GM20000 (cell line): ENCODE results near the gene GDF10.

Experiments
- DNase-seq: peaks from one replicate; pipeline ENCODE4 v3.0.0; 2012; ENCODE audit warnings: low spot score
- CTCF ChIP-seq: IDR thresholded peaks from 2 replicates; pipeline ENCODE4 v1.5.1; 2012; ENCODE audit warnings: mild to moderate bottlenecking, control low read depth; ENCODE audit errors: extremely low read depth, missing control alignments

The GDF10 gene

GRCh38 chr10:47288236-47288635 is 11.8 kb upstream of the GDF10 start:
- no peak for TF ChIP-seq CTCF

GRCh38 chr10:47288916-47289495 is 11.0 kb upstream of the GDF10 start:
- no peak for TF ChIP-seq CTCF
- DNase-seq = no peak

More at GRCh38 chr10:47288236-47288635, 11.8 kb upstream of the GDF10 start:
- DNase-seq = no peak

- DNase-seq = no peak
- no peak for TF ChIP-seq CTCF
Observed at GRCh38 chr10:47289921-47290320, 10.1 kb upstream of the GDF10 start.

- no peak for TF ChIP-seq CTCF
Observed at GRCh38 chr10:47290338-47290737, 9.7 kb upstream of the GDF10 start.

GRCh38 chr10:47291682-47292081 is 8.3 kb upstream of the GDF10 start:
- no peak for DNase-seq
- TF ChIP-seq CTCF = no peak

More at GRCh38 chr10:47290338-47290737, 9.7 kb upstream of the GDF10 start:
- DNase-seq = no peak

- TF ChIP-seq CTCF = no peak
- DNase-seq = no peak
Observed at GRCh38 chr10:47294057-47294456, 5.9 kb upstream of the GDF10 start.

GRCh38 chr10:47294501-47294900 is 5.5 kb upstream of the GDF10 start:
- DNase-seq = no peak
- no peak for TF ChIP-seq CTCF
